ENCODE measurements around the gene FAM168A.

Gene FAM168A

GRCh38 chr11:73422886-73423285 lies 175.0 kb downstream of the FAM168A start:
- no peak for DNase-seq

- no peak for DNase-seq
Observed at GRCh38 chr11:73420136-73420535, 177.8 kb downstream of the FAM168A start.

GRCh38 chr11:73416786-73417185 lies 181.1 kb downstream of the FAM168A start:
- DNase-seq: no peak

GRCh38 chr11:73415854-73416615 lies 181.9 kb downstream of the FAM168A start:
- no peak for DNase-seq

GRCh38 chr11:73414977-73415651 lies 182.8 kb downstream of the FAM168A start:
- DNase-seq: no peak

GRCh38 chr11:73413256-73413655 lies 184.7 kb downstream of the FAM168A start:
- no peak for DNase-seq

GRCh38 chr11:73412308-73412707 lies 185.6 kb downstream of the FAM168A start:
- no peak for DNase-seq

GRCh38 chr11:73411031-73411430 lies 186.9 kb downstream of the FAM168A start:
- DNase-seq: no peak

GRCh38 chr11:73410627-73411026 lies 187.3 kb downstream of the FAM168A start:
- no peak for DNase-seq

- DNase-seq: no peak
Observed at GRCh38 chr11:73409431-73409830, 188.5 kb downstream of the FAM168A start.

- DNase-seq: no peak
Observed at GRCh38 chr11:73406619-73407018, 191.3 kb downstream of the FAM168A start.

GRCh38 chr11:73406131-73406530 lies 191.8 kb downstream of the FAM168A start:
- DNase-seq: no peak

GRCh38 chr11:73405146-73405510 lies 192.8 kb downstream of the FAM168A start:
- no peak for DNase-seq

- DNase-seq: no peak
Observed at GRCh38 chr11:73404506-73405145, 193.3 kb downstream of the FAM168A start.

GRCh38 chr11:73404048-73404447 lies 193.9 kb downstream of the FAM168A start:
- DNase-seq: no peak

GRCh38 chr11:73403541-73403940 lies 194.4 kb downstream of the FAM168A start:
- DNase-seq: no peak

GRCh38 chr11:73402834-73403185 lies 195.1 kb downstream of the FAM168A start:
- DNase-seq: no peak

- DNase-seq: no peak
Observed at GRCh38 chr11:73401924-73402833, 195.7 kb downstream of the FAM168A start.

- no peak for DNase-seq
Observed at GRCh38 chr11:73401217-73401923, 196.5 kb downstream of the FAM168A start.

GRCh38 chr11:73400293-73400692 lies 197.6 kb downstream of the FAM168A start:
- DNase-seq: no peak

- DNase-seq: no peak
Observed at GRCh38 chr11:73399636-73400035, 198.3 kb downstream of the FAM168A start.

GRCh38 chr11:73399159-73399590 lies 198.7 kb downstream of the FAM168A start:
- no peak for DNase-seq
